ENCODE results near the gene NUAK2.

GRCh38 chr1:205266611-205267305, 54.8 kb downstream of the NUAK2 start:
- TF ChIP-seq CTCF (IDR thresholded peaks at IDR 0.05) (no peak), POLR2AphosphoS5 (IDR thresholded peaks at IDR 0.05) (no peak), POLR2A (IDR thresholded peaks at IDR 0.05) (no peak), EP300 (IDR thresholded peaks at IDR 0.05) (no peak)

Data from suprapubic skin (tissue), 4 donors.